K562 (cell line): Measurements from ENCODE around the gene NENF. TPM values are rescaled to one million over a fixed set of nuclear protein-coding genes. Genes with fewer than 3 reads are reported as not detected.
A peak's percentile ranks its signal among the peaks of the same experiment; 100 is the strongest.

Experiments used
- FOXJ2 ChIP-seq: fragments of 200-800 bp; sonication (Bioruptor generic); IDR thresholded peaks from 2 replicates; pipeline ENCODE4 v1.6.1; 2016; ENCODE audit warnings: missing genetic modification characterization, missing compliant biosample characterization
- GTF2B ChIP-seq: IDR thresholded peaks from 2 replicates; pipeline ENCODE4 v1.6.1; 2011; ENCODE audit not compliant: insufficient read length; ENCODE audit errors: extremely low read depth
- JUND ChIP-seq, 2 experiments: IDR thresholded peaks; 2 replicates in 1 of 2; 3 replicates in 1 of 2; pipeline ENCODE4 v1.6.1; 2011; ENCODE audit warnings: borderline replicate concordance in 2 of 2, low read depth in 2 of 2, low read length in 2 of 2, improper control_type of control experiment in 1 of 2, missing biosample characterization in 1 of 2, missing genetic modification characterization in 1 of 2, missing genetic modification reagents in 1 of 2
- OTX1 ChIP-seq: fragments of 450-650 bp; formaldehyde crosslinking; IDR thresholded peaks from 2 replicates; pipeline ENCODE4 v1.4.0; 2022; ENCODE audit warnings: mild to moderate bottlenecking
- PHB ChIP-seq: fragments of 250-450 bp; sonication (Bioruptor Pico); IDR thresholded peaks from 2 replicates; pipeline ENCODE4 v1.5.0; 2021
- SMC3 ChIP-seq: conservative IDR thresholded peaks from 2 replicates; pipeline ENCODE4 v1.6.1; 2011; ENCODE audit warnings: low read depth, low read length, improper control_type of control experiment; ENCODE audit not compliant: insufficient read depth
- SP1 ChIP-seq: sonication (generic); formaldehyde crosslinking; IDR thresholded peaks from 2 replicates; pipeline ENCODE4 v1.8.1; 2022; ENCODE audit warnings: mild to moderate bottlenecking, missing genetic modification reagents
- TRIM24 ChIP-seq, 2 experiments: fragments of 450-650 bp; IDR thresholded peaks; 2 replicates each; pipeline ENCODE4 v1.6.1; 2016
- ZBTB11 ChIP-seq, 3 experiments: fragments of 200-800 bp in 1 of 3; fragments of 250-450 bp in 1 of 3; fragments of 450-650 bp in 1 of 3; sonication (Bioruptor Pico) in 1 of 3; sonication (Bioruptor generic) in 1 of 3; formaldehyde crosslinking in 1 of 3; IDR thresholded peaks; 2 replicates each; pipeline versions ENCODE4 v1.6.1 to v1.8.0; 2016 to 2022; ENCODE audit warnings: mild to moderate bottlenecking in 2 of 3, missing genetic modification characterization in 2 of 3, missing compliant biosample characterization in 1 of 3, moderate library complexity in 1 of 3
- ZBTB17 ChIP-seq: fragments of 450-650 bp; formaldehyde crosslinking; IDR thresholded peaks from 2 replicates; pipeline ENCODE4 v1.4.0; 2020; ENCODE audit warnings: mild to moderate bottlenecking
- polyA plus RNA-seq, 8 experiments: library from polyadenylated mRNA; depleted of rRNA in 4 of 8; stranded (reverse) in 5 of 8; unstranded in 3 of 8; fragments of >200 nt; fragmentation: Nextera tagmentation in 2 of 8; fragmentation: Illumina TruSeq in 1 of 8; extraction: Ambion mirVana in 2 of 8; extraction: Trizol in 1 of 8; gene quantifications; 2 replicates each; pipeline versions ENCODE4 v1.2.1 to v1.2.3, GENCODE V29; 2011 to 2014; ENCODE audit warnings: inconsistent platforms in 1 of 8, missing spikeins in 1 of 8
- total RNA-seq, 7 experiments: library from RNA; depleted of rRNA in 6 of 7; stranded (reverse); fragments of >200 nt in 6 of 7; fragmentation: Illumina TruSeq in 2 of 7; extraction: Trizol in 2 of 7; gene quantifications; 2 replicates each; pipeline versions ENCODE4 v1.2.1 to v1.2.3, GENCODE V29; 2011 to 2021; ENCODE audit warnings: low replicate concordance in 1 of 7
- TF ChIP-seq, protein P1 (sequence below): fragments of 250-450 bp; sonication (Bioruptor Pico); IDR thresholded peaks from 2 replicates; pipeline ENCODE4 v1.4.0; 2020; ENCODE audit warnings: mild to moderate bottlenecking, moderate library complexity
- TF ChIP-seq, protein P2 (sequence below): IDR thresholded peaks from 2 replicates; pipeline ENCODE4 v1.6.1; 2011; ENCODE audit warnings: borderline replicate concordance, low read depth, mild to moderate bottlenecking, moderate library complexity, low read length; ENCODE audit not compliant: insufficient read depth, poor library complexity, severe bottlenecking

Gene NENF
- total and polyA plus RNA-seq, 9 of the 15 experiments (the other 6 are each of a cell fraction or from before 2014, with no cell fraction given) = 6.1 to 100 (median 72.8) TPM

DNA sequence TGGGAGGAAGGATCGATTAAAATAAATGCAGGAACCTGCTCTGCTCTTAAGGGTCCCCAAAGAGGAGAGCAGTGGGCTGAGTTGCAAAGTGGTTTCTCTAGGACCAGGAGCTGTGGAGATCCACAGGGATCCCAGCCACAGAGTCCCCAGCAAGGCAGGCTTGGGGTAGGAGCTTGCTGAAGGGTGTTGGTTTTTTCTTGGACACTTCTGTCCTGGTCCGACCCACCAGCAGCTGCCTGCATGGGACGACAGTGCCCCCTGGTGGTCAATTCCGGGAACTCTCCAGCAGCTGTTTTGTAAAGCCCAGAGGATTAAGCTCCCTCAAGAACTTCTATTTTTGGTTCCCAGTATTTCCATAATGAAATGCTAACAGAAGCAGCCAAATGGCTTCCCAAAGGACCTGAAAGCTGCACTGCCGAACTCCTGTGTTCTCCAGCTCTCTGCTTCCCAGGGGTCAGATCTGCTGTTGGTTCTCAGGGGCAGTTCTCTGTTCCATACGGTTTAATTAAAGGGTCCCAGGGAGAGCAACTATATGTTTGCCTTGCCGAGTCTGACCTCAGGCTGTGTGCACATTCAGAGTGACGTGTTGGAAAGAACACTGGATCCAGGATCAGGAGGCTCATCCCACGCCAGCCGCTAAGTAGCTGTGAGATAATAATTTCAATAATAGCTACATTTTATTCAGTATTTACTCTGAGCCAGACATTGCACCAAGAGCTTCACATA lies 23.2 kb downstream of the NENF start (continued):
- TF ChIP-seq, protein P1, sequence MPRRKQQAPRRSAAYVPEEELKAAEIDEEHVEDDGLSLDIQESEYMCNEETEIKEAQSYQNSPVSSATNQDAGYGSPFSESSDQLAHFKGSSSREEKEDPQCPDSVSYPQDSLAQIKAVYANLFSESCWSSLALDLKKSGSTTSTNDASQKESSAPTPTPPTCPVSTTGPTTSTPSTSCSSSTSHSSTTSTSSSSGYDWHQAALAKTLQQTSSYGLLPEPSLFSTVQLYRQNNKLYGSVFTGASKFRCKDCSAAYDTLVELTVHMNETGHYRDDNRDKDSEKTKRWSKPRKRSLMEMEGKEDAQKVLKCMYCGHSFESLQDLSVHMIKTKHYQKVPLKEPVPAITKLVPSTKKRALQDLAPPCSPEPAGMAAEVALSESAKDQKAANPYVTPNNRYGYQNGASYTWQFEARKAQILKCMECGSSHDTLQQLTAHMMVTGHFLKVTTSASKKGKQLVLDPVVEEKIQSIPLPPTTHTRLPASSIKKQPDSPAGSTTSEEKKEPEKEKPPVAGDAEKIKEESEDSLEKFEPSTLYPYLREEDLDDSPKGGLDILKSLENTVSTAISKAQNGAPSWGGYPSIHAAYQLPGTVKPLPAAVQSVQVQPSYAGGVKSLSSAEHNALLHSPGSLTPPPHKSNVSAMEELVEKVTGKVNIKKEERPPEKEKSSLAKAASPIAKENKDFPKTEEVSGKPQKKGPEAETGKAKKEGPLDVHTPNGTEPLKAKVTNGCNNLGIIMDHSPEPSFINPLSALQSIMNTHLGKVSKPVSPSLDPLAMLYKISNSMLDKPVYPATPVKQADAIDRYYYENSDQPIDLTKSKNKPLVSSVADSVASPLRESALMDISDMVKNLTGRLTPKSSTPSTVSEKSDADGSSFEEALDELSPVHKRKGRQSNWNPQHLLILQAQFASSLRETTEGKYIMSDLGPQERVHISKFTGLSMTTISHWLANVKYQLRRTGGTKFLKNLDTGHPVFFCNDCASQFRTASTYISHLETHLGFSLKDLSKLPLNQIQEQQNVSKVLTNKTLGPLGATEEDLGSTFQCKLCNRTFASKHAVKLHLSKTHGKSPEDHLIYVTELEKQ = no peak
- TF ChIP-seq GTF2B (no peak), FOXJ2 (tag) (peak; percentile 21; the same call in 1 of the 2 replicates), ZBTB17 (CRISPR knock-in tag) (no peak), SP1 (CRISPR knock-in tag) (peak; percentile 61), PHB (CRISPR knock-in tag) (no peak), JUND (IDR thresholded peaks at IDR 0.05; ENCODE audit: borderline replicate concordance, low read depth, low read length) (0 out of 2 replicates have a peak, but pooled peaks have one; percentile 29), JUND (tag; IDR thresholded peaks at IDR 0.05; ENCODE audit: borderline replicate concordance, low read depth, low read length) (no peak), ZBTB11 (CRISPR knock-in tag; IDR thresholded peaks at IDR 0.05) (no peak), OTX1 (CRISPR knock-in tag) (no peak), TRIM24 (IDR thresholded peaks at IDR 0.05) (no peak), SMC3 (peak; percentile 99)
- TF ChIP-seq, protein P2, sequence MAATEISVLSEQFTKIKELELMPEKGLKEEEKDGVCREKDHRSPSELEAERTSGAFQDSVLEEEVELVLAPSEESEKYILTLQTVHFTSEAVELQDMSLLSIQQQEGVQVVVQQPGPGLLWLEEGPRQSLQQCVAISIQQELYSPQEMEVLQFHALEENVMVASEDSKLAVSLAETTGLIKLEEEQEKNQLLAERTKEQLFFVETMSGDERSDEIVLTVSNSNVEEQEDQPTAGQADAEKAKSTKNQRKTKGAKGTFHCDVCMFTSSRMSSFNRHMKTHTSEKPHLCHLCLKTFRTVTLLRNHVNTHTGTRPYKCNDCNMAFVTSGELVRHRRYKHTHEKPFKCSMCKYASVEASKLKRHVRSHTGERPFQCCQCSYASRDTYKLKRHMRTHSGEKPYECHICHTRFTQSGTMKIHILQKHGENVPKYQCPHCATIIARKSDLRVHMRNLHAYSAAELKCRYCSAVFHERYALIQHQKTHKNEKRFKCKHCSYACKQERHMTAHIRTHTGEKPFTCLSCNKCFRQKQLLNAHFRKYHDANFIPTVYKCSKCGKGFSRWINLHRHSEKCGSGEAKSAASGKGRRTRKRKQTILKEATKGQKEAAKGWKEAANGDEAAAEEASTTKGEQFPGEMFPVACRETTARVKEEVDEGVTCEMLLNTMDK = peak; percentile 26
